AG04449 (cell line): ENCODE data around the gene HOXA11.

Source experiments
- CTCF ChIA-PET: fragments of 350-600 bp; formaldehyde crosslinking; extraction: SDS; loops from one replicate; lab custom pipeline; 2021; ENCODE audit warnings: antibody characterized with exemption; lab: Yijun Ruan, JAX
- POLR2A ChIA-PET: fragments of 400-600, 350-600 bp; formaldehyde crosslinking; extraction: SDS; loops from one replicate; lab custom pipeline; 2020; ENCODE audit warnings: antibody characterized with exemption, inconsistent platforms; lab: Yijun Ruan, JAX
- DNase-seq: peaks from one replicate; pipeline ENCODE4 v3.0.0-alpha.2; 2010; ENCODE audit warnings: low read depth, low spot score
- H3K4me3 ChIP-seq: 2 replicates; pipeline ENCODE4 v1.5.1; 2011; ENCODE audit warnings: low read depth, mild to moderate bottlenecking, control low read depth, low read length
- CTCF ChIP-seq: IDR thresholded peaks from one replicate; pipeline ENCODE4 v1.5.1; 2011; ENCODE audit warnings: mild to moderate bottlenecking, moderate library complexity, low read length, control low read depth, inconsistent platforms; ENCODE audit not compliant: insufficient read depth; ENCODE audit errors: missing control alignments

The HOXA11 gene

GRCh38 chr7:27220440-27220955, 35.5 kb upstream of the HOXA11 start:
- no peak for TF ChIP-seq CTCF
- DNase-seq: no peak
- POLR2A ChIA-PET: no interaction called here
- CTCF ChIA-PET: no interaction called here
- H3K4me3 ChIP-seq: no peak overlapping the region

DNA sequence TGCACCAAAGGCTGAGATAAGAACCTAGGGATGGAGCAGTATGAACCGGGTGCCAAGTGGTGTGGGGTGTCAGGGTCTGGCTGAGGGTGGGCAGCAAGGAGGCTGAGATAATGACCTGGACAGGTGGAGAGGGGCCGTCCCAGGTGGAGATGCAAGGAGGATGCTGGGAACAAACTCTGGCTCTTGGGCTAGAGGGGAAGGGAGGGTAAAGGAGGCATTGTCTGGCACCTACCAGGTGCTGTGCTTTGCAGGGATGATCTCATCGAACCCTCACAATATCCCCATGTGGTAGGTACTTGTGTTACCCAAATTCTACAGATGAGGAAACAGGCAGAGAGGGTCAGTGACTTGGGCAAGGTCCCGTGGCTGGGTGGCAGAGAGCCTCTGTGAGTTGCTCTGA, 34.8 kb upstream of the HOXA11 start:
- POLR2A ChIA-PET: no interaction called here
- no peak overlapping the region for H3K4me3 ChIP-seq
- no peak for TF ChIP-seq CTCF
- CTCF ChIA-PET: interaction anchor here (1.7 kb wide), 1 partner anchor 9 kb away, joined by 4 read pairs; no protein-coding TSS in a partner anchor
- no peak for DNase-seq

DNA sequence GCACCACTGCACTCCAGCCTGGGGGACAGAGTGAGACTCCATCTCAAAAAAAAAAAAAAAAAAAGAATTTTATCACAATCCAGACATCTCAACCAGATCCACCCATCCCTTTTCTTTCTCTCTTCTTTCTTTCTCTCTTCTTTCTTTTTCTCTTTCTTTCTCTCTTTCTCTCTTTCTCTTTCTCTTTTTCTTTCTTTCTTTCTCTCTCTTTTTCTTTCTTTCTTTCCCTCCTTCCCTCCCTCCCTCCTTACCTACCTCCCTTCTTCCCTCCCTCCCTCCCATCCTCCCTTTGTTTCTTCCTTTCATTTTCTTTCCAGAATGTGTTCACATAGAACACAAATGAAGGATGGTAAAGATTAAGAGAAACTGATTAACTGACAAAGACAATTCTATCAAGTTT, 32.9 kb upstream of the HOXA11 start:
- ChIA-PET CTCF (interaction anchor here (0.6 to 1.7 kb wide), 4 partner anchors 7 to 416 kb away, joined by 3 to 4 read pairs (median 3); no protein-coding TSS in a partner anchor), POLR2A (no interaction called here)
- no peak overlapping the region for H3K4me3 ChIP-seq
- no peak for DNase-seq
- no peak for TF ChIP-seq CTCF

- DNase-seq: no peak
- TF ChIP-seq CTCF: no peak
- CTCF ChIA-PET: interaction anchor here (0.8 kb wide), 1 partner anchor 9 kb away, joined by 3 read pairs; no protein-coding TSS in a partner anchor
- POLR2A ChIA-PET: no interaction called here
- H3K4me3 ChIP-seq: no peak overlapping the region
Measured at GRCh38 chr7:27215356-27215755, 30.3 kb upstream of the HOXA11 start.

DNA sequence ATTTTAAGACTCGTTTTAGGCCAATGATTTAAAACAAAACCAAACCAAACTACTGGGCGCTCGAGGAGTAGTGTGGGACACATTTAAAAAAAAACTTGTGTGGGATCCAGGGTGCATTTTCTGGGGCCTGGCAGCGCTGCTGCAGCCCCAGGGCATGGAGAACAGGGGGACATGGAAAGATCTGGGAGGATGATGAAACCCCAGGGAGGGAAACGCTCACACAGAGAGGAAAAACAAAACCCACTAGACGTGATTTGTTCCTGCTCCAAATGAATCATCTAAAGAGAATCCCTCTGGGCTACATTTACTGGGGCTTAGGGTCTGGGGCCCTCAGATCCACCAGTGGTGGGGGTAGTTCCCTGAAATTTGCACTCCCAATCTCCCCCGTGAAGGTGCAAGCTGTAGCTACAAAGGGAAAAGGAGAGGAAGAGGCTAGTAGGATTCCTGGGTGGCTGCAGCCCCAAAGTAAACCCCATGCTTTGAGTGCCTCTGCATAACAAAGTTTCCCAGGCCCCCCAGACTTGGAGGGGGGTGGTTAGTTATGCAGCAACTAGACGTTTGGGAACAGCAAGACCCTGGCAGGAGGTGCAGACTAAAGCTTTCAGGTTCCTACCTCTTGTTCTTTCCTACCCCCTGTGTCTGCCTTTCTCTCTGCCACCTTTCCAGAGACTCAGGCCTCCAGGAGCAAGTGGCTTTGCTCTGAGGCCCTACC, 29.4 kb upstream of the HOXA11 start:
- H3K4me3 ChIP-seq: no peak overlapping the region
- ChIA-PET CTCF (interaction anchor here (0.8 kb wide), 1 partner anchor 8 kb away, joined by 3 read pairs; no protein-coding TSS in a partner anchor), POLR2A (no interaction called here)
- no peak for TF ChIP-seq CTCF
- DNase-seq: no peak

DNA sequence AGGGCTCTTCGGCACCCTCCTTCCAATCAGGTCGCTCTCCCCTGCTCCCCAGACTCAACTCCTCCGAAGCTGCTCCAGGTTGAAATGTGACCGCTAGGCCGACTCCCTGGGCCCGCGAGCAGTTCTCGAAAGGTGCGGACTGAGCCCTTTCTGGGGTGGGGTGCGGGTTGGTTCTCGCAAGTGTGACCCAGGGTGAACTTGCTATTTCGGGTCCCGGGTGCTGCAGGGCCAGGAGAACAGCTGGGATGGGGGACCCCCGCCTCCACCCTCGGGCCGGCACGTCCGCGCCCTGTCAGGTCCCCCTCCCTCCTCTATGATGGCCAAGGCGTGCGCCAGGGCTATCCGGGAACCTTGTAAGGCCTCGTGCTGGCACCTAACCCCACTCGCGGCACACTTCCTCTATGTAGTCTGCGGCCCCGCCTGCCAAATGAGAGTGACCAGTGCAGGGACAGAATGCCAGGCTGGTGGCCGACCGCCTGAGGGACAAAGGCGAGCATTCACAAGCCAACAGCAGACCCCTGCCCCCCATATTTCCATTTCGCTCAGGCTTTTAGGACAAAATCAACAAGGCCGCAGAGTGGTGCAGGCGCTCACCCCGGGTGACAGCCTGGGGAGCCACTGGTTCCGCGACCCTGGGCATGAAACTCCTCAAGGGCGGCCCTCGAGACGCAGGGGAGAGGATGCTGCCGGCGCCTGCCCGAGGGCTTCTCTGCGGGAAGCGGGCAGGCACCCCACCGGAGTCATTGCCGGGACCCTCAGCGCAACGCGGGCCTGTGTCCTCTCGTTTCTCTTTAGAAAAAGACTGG, 28.6 kb upstream of the HOXA11 start:
- DNase-seq: no peak
- H3K4me3 ChIP-seq: no peak overlapping the region
- TF ChIP-seq CTCF: no peak
- ChIA-PET POLR2A (no interaction called here), CTCF (no interaction called here)
